Keratinocyte (primary cell): ENCODE measurements around the gene PARP11.

ENCODE experiments used
- EZH2 ChIP-seq: IDR thresholded peaks from one replicate; pipeline ENCODE4 v1.6.1; 2012; ENCODE audit warnings: inconsistent platforms, mild to moderate bottlenecking, low read length, moderate library complexity
- TF ChIP-seq, protein P1 (sequence below), 3 experiments: IDR thresholded peaks in 1 of 3; conservative IDR thresholded peaks in 1 of 3; optimal IDR thresholded peaks in 1 of 3; 2 replicates in 2 of 3; 3 replicates in 1 of 3; pipeline versions ENCODE3 to v1.5.1; 2011; ENCODE audit warnings: low read length in 3 of 3, mild to moderate bottlenecking in 3 of 3, moderate library complexity in 2 of 3, control low read depth in 1 of 3, inconsistent platforms in 1 of 3; ENCODE audit not compliant: insufficient read depth in 2 of 3; ENCODE audit errors: extremely low read depth in 1 of 3

DNA sequence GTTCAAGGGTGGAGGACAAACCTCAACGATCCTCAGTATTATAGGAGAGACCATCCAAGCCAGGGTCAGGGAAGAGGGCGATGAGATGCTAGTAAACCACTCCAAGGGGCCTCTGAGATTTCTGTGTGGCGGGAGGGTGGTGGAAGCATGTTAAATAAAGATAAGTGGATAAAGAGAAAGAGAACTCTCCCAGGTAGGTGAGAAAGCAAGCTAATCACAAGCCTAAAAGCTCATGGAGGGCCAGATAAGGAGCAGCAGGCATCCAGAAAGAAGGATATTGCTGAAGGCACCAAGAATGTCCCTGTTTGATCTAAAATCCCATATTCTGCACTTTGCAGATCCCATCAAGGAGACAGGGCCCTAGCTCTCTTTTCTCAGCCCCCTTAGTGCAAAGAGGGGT, 48.3 kb upstream of the PARP11 start:
- TF ChIP-seq, protein P1, sequence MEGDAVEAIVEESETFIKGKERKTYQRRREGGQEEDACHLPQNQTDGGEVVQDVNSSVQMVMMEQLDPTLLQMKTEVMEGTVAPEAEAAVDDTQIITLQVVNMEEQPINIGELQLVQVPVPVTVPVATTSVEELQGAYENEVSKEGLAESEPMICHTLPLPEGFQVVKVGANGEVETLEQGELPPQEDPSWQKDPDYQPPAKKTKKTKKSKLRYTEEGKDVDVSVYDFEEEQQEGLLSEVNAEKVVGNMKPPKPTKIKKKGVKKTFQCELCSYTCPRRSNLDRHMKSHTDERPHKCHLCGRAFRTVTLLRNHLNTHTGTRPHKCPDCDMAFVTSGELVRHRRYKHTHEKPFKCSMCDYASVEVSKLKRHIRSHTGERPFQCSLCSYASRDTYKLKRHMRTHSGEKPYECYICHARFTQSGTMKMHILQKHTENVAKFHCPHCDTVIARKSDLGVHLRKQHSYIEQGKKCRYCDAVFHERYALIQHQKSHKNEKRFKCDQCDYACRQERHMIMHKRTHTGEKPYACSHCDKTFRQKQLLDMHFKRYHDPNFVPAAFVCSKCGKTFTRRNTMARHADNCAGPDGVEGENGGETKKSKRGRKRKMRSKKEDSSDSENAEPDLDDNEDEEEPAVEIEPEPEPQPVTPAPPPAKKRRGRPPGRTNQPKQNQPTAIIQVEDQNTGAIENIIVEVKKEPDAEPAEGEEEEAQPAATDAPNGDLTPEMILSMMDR (optimal IDR thresholded peaks at IDR 0.05 in 1 of 3, IDR thresholded peaks at IDR 0.05 in 1 of 3, conservative IDR thresholded peaks at IDR 0.05 in 1 of 3; ENCODE audit: extremely low read depth in 1 of 3, insufficient read depth in 2 of 3, low read length in 3 of 3), result no peak
- TF ChIP-seq EZH2, result no peak
